Stimulated activated CD4-positive, alpha-beta T cell treated with anti-CD3 and anti-CD28 coated beads, Interleukin-1b, Interleukin-23, amount 100 ng/mL, for 1 hour (primary cell): ENCODE data around the gene OR4Q3.
"Not testable (repeated sequence)": the region's sequence is repeated elsewhere in the genome, so short reads cannot be mapped to it uniquely, and the experiment has no call there.

Experiments
- DNase-seq, 2 donors: peaks; one replicate each; pipeline ENCODE4 v3.0.0-alpha.2; 2020; ENCODE audit warnings: low read depth in 2 of 2

OR4Q3 gene

GRCh38 chr14:19743256-19743655 is at the start of gene OR4Q3:
Gene OR4Q3, plus strand, starts transcription at chr14:19743571.
- no peak for DNase-seq

DNA sequence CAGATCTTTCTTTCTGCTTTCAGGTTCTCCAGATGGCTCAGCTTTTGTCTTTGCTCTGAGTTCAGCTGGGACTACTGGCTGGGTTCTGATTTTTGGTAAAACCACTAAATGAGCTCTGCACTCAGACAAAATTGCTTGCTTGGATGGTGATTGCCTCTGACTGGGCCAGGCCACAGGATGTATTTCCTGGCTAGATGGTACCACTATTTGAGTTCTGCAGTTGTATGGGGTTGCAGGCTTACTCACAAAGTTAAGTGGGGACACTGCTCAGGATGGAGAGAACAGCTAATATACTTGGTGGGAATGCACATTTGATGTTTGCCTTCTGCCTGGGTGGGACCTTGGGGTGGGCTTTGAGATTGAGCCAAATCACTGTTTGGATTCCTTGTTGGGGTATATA is 14.0 kb upstream of the OR4Q3 start:
- DNase-seq, result no peak

- no peak for DNase-seq
Measured at GRCh38 chr14:19729763-19730162, 13.6 kb upstream of the OR4Q3 start.

DNA sequence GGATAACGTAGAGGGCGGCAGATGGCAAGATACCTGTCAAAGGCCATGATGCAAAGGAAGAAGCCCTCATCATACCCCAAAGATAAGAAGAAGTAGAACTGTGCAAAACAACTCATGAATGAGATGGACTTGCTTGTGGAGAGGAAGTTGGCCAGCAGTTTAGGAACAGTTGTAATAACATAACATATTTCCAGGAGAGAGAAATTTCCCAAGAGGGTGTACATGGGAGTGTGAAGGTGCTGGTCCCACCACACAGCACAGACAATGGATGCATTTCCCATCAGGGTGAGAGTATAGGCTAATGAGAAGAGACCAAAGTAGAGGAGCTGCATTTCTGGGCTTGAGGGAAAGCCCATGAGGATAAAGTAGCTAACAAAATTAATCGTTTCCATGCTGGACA is 9.5 kb upstream of the OR4Q3 start:
- DNase-seq, result not testable (repeated sequence)

GRCh38 chr14:19752316-19752715 is 8.9 kb downstream of the OR4Q3 start:
- not testable (repeated sequence) for DNase-seq

- no peak for DNase-seq
Measured at GRCh38 chr14:19754172-19754571, 10.8 kb downstream of the OR4Q3 start.

DNA sequence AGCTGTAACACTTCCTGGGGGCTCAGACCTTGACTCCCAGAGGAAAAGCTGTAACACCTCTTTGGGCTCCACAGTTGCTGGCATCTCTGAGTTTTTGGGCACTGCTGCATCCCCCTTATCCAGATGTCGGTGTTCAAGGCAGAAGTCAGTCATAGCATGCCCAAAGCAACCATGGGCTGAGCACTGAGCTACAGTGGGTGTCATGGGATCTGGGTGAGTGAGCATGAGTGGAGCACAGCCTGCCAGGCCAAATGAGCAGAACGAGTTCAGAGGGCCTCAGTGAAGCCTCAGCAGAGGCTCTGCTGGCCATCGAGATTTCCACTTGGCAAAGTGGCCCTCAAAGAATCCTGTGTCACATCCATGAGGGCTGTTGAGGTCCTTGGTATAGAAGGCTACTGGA is 28.1 kb downstream of the OR4Q3 start:
- not testable (repeated sequence) for DNase-seq

DNA sequence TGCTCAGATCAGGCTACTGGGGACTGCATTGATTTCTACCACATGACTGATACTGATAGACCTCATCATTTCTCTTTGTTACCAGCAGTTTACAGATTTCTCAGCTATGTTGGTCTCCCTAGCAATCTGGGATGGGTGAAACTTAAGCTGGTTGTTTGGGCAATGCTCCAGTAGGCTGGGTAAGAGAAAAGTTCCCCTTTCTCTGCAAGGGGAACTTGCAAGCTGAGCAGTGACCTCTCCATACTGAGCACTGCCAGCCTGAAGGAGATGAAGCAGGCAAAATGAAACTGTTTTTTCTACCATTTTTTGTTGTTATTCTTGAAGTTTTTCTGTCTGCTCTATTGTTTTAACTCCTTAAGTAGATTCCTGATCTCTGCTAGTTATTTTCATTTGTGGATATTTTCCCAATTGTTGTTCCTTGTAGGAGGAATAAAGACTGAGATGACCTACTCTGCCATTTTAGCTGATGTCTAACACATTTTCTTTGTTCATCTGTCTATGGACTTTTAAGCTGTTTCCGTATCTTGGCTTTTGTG is 28.6 kb downstream of the OR4Q3 start:
- DNase-seq, result no peak

- not testable (repeated sequence) for DNase-seq
Measured at GRCh38 chr14:19772454-19772853, 29.1 kb downstream of the OR4Q3 start.

GRCh38 chr14:19773204-19773603 is 29.8 kb downstream of the OR4Q3 start, which contains the start of gene OR4M1:
Gene OR4M1, plus strand, starts transcription at chr14:19773504. Its CDS starts 6,819 bp downstream, at chr14:19780323.
- DNase-seq, result not testable (repeated sequence)

DNA sequence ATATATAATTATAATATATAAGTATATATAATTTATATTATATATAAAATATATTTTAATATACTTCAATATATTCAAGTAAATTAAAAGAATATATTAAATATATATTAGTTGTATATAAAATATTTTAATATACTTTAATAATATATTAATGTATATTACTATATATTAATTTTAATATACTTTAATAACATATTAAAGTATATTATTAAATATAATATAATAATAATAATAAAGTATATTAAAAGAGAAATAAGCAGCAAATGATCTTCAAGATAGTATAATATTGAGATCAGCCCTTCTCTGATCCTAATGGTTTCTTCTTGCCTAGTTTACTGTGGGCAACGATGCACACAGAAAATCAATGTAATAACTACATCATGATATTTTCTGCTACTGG is 32.2 kb downstream of the OR4Q3 start:
- no peak for DNase-seq

GRCh38 chr14:19785848-19786247 is 42.5 kb downstream of the OR4Q3 start:
- DNase-seq, result not testable (repeated sequence)

DNA sequence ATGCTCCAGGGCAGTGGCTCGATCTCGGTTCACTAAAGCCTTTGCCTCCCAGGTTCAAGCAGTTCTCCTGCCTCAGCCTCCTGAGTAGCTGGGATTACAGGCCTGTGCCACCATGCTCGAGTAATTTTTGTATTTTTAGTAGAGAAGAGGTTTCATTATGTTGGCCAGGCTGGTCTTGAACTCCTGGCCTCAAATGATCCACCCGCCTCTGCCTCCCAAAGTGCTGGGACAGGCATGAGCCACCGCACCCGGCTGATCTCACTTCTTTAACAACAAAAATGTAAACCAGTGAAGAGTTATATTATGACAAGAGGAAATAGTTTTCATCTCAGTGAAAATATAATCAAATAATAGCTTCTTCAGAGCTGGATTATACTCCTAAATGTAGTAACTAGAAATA is 43.9 kb downstream of the OR4Q3 start:
- DNase-seq, result not testable (repeated sequence)

DNA sequence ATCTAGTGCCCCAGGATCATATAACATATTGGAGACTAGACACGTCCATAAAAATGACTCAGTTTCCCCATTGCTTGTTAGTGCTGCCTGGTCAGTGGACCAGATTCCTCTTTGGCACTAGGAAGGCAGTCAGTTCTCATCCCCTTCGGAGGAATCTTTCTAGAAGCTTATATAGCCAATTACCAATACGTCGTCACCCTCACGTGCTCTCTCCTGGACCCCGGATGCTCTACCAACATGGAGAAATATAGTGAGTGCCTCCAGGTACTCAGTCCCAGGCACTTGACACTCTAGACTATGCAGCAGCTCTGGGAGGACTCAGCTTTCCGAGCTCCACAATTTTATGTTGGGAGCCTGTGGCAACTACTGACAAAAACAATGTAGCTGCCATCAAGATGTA is 44.8 kb downstream of the OR4Q3 start:
- DNase-seq, result not testable (repeated sequence)

DNA sequence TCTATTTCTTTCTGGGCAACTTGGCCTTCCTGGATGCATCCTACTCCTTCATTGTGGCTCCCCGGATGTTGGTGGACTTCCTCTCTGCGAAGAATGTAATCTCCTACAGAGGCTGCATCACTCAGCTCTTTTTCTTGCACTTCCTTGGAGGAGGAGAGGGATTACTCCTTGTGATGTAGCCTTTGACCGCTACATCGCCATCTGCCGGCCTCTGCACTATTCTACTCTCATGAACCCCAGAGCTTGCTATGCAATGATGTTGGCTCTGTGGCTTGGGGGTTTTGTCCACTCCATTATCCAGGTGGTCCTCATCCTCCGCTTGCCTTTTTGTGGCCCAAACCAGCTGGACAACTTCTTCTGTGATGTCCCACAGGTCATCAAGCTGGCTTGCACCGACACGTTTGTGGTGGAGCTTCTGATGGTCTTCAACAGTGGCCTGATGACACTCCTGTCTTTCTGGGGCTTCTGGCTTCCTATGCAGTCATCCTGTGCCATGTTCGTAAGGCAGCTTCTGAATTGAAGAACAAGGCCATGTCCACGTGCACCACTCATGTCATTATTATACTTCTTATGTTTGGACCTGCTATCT is 53.2 kb downstream of the OR4Q3 start:
- DNase-seq, result not testable (repeated sequence)
